ENCODE measurements around the gene RIC1.

Gene RIC1

DNA sequence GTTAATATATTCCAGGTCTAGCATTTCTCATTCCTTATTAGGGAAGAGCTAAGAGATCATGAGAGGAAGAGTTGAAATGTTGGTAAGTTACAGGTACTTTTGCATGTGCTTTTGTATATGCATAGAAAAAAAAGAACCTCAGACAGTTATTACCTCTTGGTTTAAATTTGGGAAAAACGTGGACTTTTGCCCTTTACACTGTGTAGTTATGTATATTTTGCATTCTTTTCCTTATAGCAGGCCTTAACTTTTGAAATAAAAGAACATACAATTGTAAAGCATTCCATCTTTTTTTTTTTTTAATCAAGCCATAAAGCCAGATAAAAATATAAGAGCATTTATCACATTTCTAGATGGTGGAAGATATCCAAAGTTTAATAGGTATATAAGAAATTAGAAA, 61.4 kb downstream of the RIC1 start:
- no peak for TF ChIP-seq CTCF (IDR thresholded peaks at IDR 0.05; ENCODE audit: insufficient read depth, missing control alignments)
- no peak for DNase-seq (ENCODE audit: insufficient read length, low spot score)
- FAIRE-seq, result no peak

DNA sequence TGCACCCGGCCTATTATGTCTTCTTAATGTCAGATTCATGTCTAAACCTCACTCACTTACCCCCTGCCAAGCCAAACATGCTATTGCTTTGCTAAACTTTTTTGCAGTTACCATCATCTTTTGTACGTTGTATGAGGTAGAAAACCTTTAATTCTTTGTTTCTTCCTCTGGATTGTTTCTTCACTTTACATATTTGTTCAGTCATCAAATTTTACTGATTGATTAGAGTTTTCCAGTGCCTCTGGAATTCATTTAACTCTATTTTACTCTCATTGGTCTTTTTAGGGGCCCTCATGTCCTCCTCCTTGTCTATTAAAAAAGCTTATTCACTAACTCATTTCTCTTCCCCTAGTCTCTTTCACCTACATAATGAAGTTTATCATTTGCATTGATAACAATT, 67.0 kb downstream of the RIC1 start:
- no peak for TF ChIP-seq CTCF (IDR thresholded peaks at IDR 0.05; ENCODE audit: insufficient read depth, missing control alignments)
- FAIRE-seq (no peak), DNase-seq (ENCODE audit: insufficient read length, low spot score) (no peak)

DNA sequence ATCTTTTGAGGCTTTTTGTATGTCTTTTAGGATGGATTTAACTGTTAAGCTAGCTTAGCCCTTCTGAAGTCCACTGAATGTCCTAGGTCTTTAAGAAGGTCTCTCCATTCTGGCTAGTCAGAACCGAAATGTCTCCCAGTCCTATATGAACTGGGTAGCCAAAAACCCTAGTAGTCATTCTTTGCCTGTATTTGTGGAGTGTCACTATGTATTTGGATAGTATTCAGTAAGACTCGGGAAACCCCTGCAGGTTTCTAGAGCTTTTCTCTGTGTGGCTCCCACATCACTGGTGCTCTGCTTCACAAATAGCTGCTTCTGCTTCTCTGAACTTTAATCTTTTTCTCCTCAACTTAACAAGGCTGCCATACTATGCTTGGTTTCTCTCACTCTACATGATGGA, 68.0 kb downstream of the RIC1 start:
- no peak for TF ChIP-seq CTCF (IDR thresholded peaks at IDR 0.05; ENCODE audit: insufficient read depth, missing control alignments)
- DNase-seq (ENCODE audit: insufficient read length, low spot score) (no peak), FAIRE-seq (no peak)

DNA sequence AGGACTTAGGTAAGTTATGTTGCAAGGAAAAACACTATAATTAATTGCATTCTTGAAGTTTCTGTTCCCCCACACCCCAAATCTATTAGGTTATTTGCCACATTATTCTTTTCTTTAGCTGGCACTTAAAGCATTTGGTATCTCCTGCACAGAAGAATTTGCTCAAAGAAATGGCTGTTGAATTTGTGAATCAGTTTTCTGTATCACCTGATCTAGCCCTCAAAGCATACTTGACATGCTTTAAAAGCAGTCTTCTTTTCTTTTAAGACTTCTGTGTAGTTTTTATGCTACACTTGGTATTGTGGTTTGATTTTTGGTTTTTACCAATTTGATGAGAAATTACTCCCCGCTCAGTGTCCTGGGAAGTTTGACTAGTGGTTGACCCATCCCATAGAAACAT, 69.1 kb downstream of the RIC1 start:
- DNase-seq (ENCODE audit: insufficient read length, low spot score), result no peak
- TF ChIP-seq CTCF (IDR thresholded peaks at IDR 0.05; ENCODE audit: insufficient read depth, missing control alignments), result no peak
- FAIRE-seq, result no peak

DNA sequence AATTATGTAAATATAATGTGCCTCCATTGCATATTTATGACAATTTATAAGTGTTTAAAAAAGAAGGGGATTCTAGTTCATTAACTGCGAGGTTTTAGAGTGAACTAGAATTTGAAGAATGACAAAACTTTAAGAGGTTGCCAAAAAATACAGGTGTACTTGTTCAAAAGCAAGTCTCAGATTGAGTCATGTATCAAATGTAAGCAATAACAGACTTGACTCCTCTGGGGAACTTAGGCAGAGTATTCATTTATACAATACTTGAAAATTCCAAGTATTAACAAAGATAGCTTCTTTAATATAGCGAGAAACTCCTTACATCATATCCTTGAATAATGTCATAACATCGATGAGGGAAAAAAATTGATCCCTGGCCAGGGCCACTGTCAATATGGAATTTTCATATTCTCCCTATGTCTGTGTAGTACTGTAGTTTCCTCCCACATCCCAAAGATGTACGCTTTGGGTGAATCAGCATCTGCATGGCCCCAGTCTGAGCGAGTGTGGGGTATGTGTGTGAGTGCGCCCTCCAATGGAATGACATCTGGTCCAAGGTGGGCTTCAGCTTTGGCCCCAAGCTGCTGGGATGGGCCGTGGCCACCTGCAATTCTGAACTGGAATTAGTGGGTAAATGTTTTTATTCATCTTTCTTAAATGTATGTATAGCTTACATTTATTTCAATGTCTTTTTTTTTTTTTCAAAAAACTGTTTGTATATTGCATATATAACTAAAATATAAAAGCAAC, 70.1 kb downstream of the RIC1 start:
- FAIRE-seq, result no peak
- no peak for TF ChIP-seq CTCF (IDR thresholded peaks at IDR 0.05; ENCODE audit: insufficient read depth, missing control alignments)
- DNase-seq (ENCODE audit: insufficient read length, low spot score), result no peak

- DNase-seq (ENCODE audit: insufficient read length, low spot score), result no peak
- no peak for FAIRE-seq
- TF ChIP-seq CTCF (IDR thresholded peaks at IDR 0.05; ENCODE audit: insufficient read depth, missing control alignments), result no peak
These were observed 79.5 kb downstream of the RIC1 start for GRCh38 chr9:5708414-5708813.

GRCh38 chr9:5712651-5713390, 83.9 kb downstream of the RIC1 start:
- no peak for DNase-seq (ENCODE audit: insufficient read length, low spot score)
- TF ChIP-seq CTCF (IDR thresholded peaks at IDR 0.05; ENCODE audit: insufficient read depth, missing control alignments), result no peak
- FAIRE-seq, result no peak
